Liver (tissue), 9 donors: ENCODE data around the gene EXOC2. TPM values are rescaled to one million over a fixed set of nuclear protein-coding genes. Genes with fewer than 3 reads are reported as not detected.

Source experiments
- DNase-seq: peaks from one replicate; pipeline ENCODE4 v3.0.0-alpha.2; 2017; ENCODE audit warnings: low spot score
- H3K27ac ChIP-seq, 2 donors: one replicate each; pipeline ENCODE4 v1.7.0; 2013; ENCODE audit warnings: inconsistent platforms in 2 of 2, low read length in 2 of 2, control low read depth in 1 of 2, low read depth in 1 of 2, mild to moderate bottlenecking in 1 of 2
- H3K27me3 ChIP-seq, 4 donors: one replicate each; pipeline versions ENCODE4 v1.6.1 to v1.7.0; 2013; ENCODE audit warnings: low read length in 3 of 4, inconsistent platforms in 1 of 4, mild to moderate bottlenecking in 1 of 4, moderate library complexity in 1 of 4; ENCODE audit not compliant: control insufficient read depth in 4 of 4, insufficient read depth in 4 of 4
- H3K36me3 ChIP-seq, 4 donors: one replicate each; pipeline versions ENCODE4 v1.6.1 to v1.7.0; 2013; ENCODE audit warnings: low read length in 3 of 4, mild to moderate bottlenecking in 3 of 4, low read depth in 1 of 4, moderate library complexity in 1 of 4; ENCODE audit not compliant: control insufficient read depth in 4 of 4, insufficient read depth in 3 of 4
- H3K4me1 ChIP-seq, 4 donors: one replicate each; pipeline versions ENCODE4 v1.6.1 to v1.7.0; 2013; ENCODE audit warnings: low read length in 3 of 4, mild to moderate bottlenecking in 3 of 4, moderate library complexity in 1 of 4; ENCODE audit not compliant: control insufficient read depth in 4 of 4, insufficient read depth in 4 of 4
- H3K4me3 ChIP-seq, 3 donors: one replicate each; pipeline versions ENCODE4 v1.6.1 to v1.7.0; 2013; ENCODE audit warnings: low read length in 3 of 3, control low read depth in 1 of 3, low read depth in 1 of 3, mild to moderate bottlenecking in 1 of 3
- H3K9ac ChIP-seq, 2 donors: one replicate each; pipeline ENCODE4 v1.7.0; 2013; ENCODE audit warnings: low read length in 2 of 2, mild to moderate bottlenecking in 2 of 2, moderate library complexity in 2 of 2, control low read depth in 1 of 2, low read depth in 1 of 2
- H3K9me3 ChIP-seq, 4 donors: one replicate each; pipeline versions ENCODE4 v1.6.1 to v1.7.0; 2013; ENCODE audit warnings: low read length in 3 of 4; ENCODE audit not compliant: control insufficient read depth in 4 of 4
- ATF3 ChIP-seq: IDR thresholded peaks from 2 replicates; pipeline ENCODE4 v1.6.1; 2016; ENCODE audit warnings: antibody characterized with exemption
- CTCF ChIP-seq: fragments of 150-350 bp; IDR thresholded peaks from 2 replicates; pipeline ENCODE4 v1.5.1; 2017; ENCODE audit warnings: improper control_type of control experiment, low read depth, low read length; ENCODE audit not compliant: missing input control
- EGR1 ChIP-seq, 2 donors: IDR thresholded peaks; 2 replicates each; pipeline ENCODE4 v1.6.1; 2016 to 2018; ENCODE audit warnings: antibody characterized with exemption in 2 of 2, low read depth in 2 of 2
- FOXA1 ChIP-seq: IDR thresholded peaks from 2 replicates; pipeline ENCODE4 v1.6.1; 2016; ENCODE audit warnings: antibody characterized with exemption
- FOXA2 ChIP-seq: IDR thresholded peaks from 2 replicates; pipeline ENCODE4 v1.6.1; 2016; ENCODE audit warnings: antibody characterized with exemption
- GABPA ChIP-seq, 2 donors: IDR thresholded peaks in 1 of 2; conservative IDR thresholded peaks in 1 of 2; 2 replicates each; pipeline ENCODE4 v1.6.1; 2016; ENCODE audit warnings: antibody characterized with exemption in 2 of 2, mild to moderate bottlenecking in 1 of 2, moderate library complexity in 1 of 2
- HNF4A ChIP-seq, 2 donors: conservative IDR thresholded peaks; 2 replicates each; pipeline ENCODE4 v1.6.1; 2016; ENCODE audit warnings: antibody characterized with exemption in 2 of 2, mild to moderate bottlenecking in 2 of 2
- HNF4G ChIP-seq: IDR thresholded peaks from 2 replicates; pipeline ENCODE4 v1.6.1; 2016; ENCODE audit warnings: antibody characterized with exemption
- JUND ChIP-seq, 2 donors: IDR thresholded peaks; 2 replicates each; pipeline ENCODE4 v1.6.1; 2016; ENCODE audit warnings: antibody characterized with exemption in 2 of 2
- MAX ChIP-seq: IDR thresholded peaks from 2 replicates; pipeline ENCODE4 v1.6.1; 2016; ENCODE audit warnings: antibody characterized with exemption
- NR2F2 ChIP-seq: IDR thresholded peaks from 2 replicates; pipeline ENCODE4 v1.6.1; 2016; ENCODE audit warnings: antibody characterized with exemption
- RAD21 ChIP-seq, 2 donors: IDR thresholded peaks; 2 replicates each; pipeline ENCODE4 v1.6.1; 2016; ENCODE audit warnings: antibody characterized with exemption in 2 of 2, mild to moderate bottlenecking in 2 of 2
- REST ChIP-seq: IDR thresholded peaks from 2 replicates; pipeline ENCODE4 v1.6.1; 2016; ENCODE audit warnings: antibody characterized with exemption, mild to moderate bottlenecking
- RXRA ChIP-seq, 2 donors: IDR thresholded peaks; 2 replicates each; pipeline ENCODE4 v1.6.1; 2017 to 2018; ENCODE audit warnings: antibody characterized with exemption in 2 of 2, mild to moderate bottlenecking in 1 of 2
- SP1 ChIP-seq: IDR thresholded peaks from 2 replicates; pipeline ENCODE4 v1.6.1; 2018; ENCODE audit warnings: antibody characterized with exemption, mild to moderate bottlenecking
- TAF1 ChIP-seq: conservative IDR thresholded peaks from 2 replicates; pipeline ENCODE4 v1.6.1; 2016; ENCODE audit warnings: antibody characterized with exemption, mild to moderate bottlenecking
- YY1 ChIP-seq: IDR thresholded peaks from 2 replicates; pipeline ENCODE4 v1.6.1; 2016; ENCODE audit warnings: antibody characterized with exemption, mild to moderate bottlenecking
- ZBTB33 ChIP-seq: IDR thresholded peaks from 2 replicates; pipeline ENCODE4 v1.6.1; 2016; ENCODE audit warnings: antibody characterized with exemption
- WGBS: extraction: QIAGEN DNeasy Blood & Tissue Kit; methylation state at CpG from one replicate; pipeline ENCODE4 v1.1.7; 2013; 5-methylcytosine and 5-hydroxymethylcytosine counted together
- polyA plus RNA-seq, 2 donors: library from polyadenylated mRNA; stranded (reverse) in 1 of 2; unstranded in 1 of 2; fragments of 200-250 nt in 1 of 2; fragments of >200 nt in 1 of 2; fragmentation: Nextera tagmentation in 1 of 2; extraction: Ambion mirVana in 1 of 2; gene quantifications; one replicate each; pipeline versions ENCODE4 v1.2.1 to v1.2.3, GENCODE V29; 2013 to 2015
- total RNA-seq, 2 donors: library from RNA; depleted of rRNA; stranded (reverse); fragments of >200 nt; gene quantifications; one replicate each; pipeline ENCODE4 v1.2.3, GENCODE V29; 2014
- donor health status: healthy.
- donor health status: healthy.
- donor health status: healthy.
- donor health status: healthy.
- donor health status: healthy.

EXOC2 gene
- total and polyA plus RNA-seq, 4 donors, result 6.7 to 15.3 (median 9.2) TPM

- Histone ChIP-seq H3K4me3 (no peak overlapping the region), H3K9me3 (no peaks in the 10 kb centered on the region), H3K9ac (no peak overlapping the region), H3K27ac (no peak overlapping the region), H3K36me3 (no peaks in the 10 kb centered on the region), H3K4me1 (peaks cover 3 to 21% (median 12%) of the 10 kb centered on the region in 4 donors), H3K27me3 (peaks cover 0 to 5% (median 0%) of the 10 kb centered on the region in 4 donors)
- 77% methylated on average over 6 of the region's 6 CpGs for WGBS
- TF ChIP-seq EGR1 (IDR thresholded peaks at IDR 0.05; ENCODE audit: low read depth in 2 of 2) (no peak), TAF1 (no peak), HNF4A (conservative IDR thresholded peaks at IDR 0.05) (no peak), ZBTB33 (no peak), CTCF (no peak), RAD21 (IDR thresholded peaks at IDR 0.05) (no peak), NR2F2 (no peak), REST (no peak), FOXA2 (no peak), YY1 (no peak), SP1 (no peak), GABPA (IDR thresholded peaks at IDR 0.05 in 1 of 2, conservative IDR thresholded peaks at IDR 0.05 in 1 of 2) (no peak), HNF4G (no peak), FOXA1 (no peak), ATF3 (no peak), MAX (no peak), JUND (IDR thresholded peaks at IDR 0.05) (no peak), RXRA (IDR thresholded peaks at IDR 0.05) (no peak)
- no peak for DNase-seq
Observed at GRCh38 chr6:708237-708598, 15.3 kb upstream of the EXOC2 start.
